GM12878 (cell line): ENCODE results near the gene RABGEF1. TPM values are rescaled to one million over a fixed set of nuclear protein-coding genes. Genes with fewer than 3 reads are reported as not detected.

Experiments
- ATAC-seq: fragments of 200-7000 bp; cut with Tn5 transposase; 3 replicates; pipeline ENCODE4 v1.9.1; 2020; ENCODE audit warnings: mild to moderate bottlenecking, moderate library complexity
- BruUV-seq: library from RNA; stranded (reverse); fragments of 400-500 nt; replicated peaks from 2 replicates; lab custom pipeline; 2021; lab: Mats Ljungman, UMichigan
- CTCF ChIA-PET: fragments of 300-600 bp; sonication (Branson Sonifier 250); formaldehyde crosslinking; extraction: SDS; loops from one replicate; lab custom pipeline; 2021; ENCODE audit warnings: inconsistent platforms; lab: Yijun Ruan, JAX
- POLR2A ChIA-PET: fragments of 350-600 bp; formaldehyde crosslinking; extraction: SDS; loops from one replicate; lab custom pipeline; 2021; ENCODE audit warnings: inconsistent platforms; lab: Charles Lee
- RAD21 ChIA-PET: fragments of 300-600 bp; sonication (Branson Sonifier 250); formaldehyde crosslinking; loops from one replicate; lab custom pipeline; 2023; ENCODE audit warnings: antibody characterized with exemption; ENCODE audit not compliant: unreplicated experiment; lab: Charles Lee
- SMC1A ChIA-PET: fragments of 300-600 bp; sonication (Branson Sonifier 250); formaldehyde crosslinking; loops from one replicate; lab custom pipeline; 2023; ENCODE audit not compliant: unreplicated experiment, uncharacterized antibody; lab: Charles Lee
- DNase-seq: peaks from one replicate; pipeline ENCODE4 v3.0.0-alpha.2; 2011; ENCODE audit warnings: low read depth, low spot score
- FAIRE-seq: peaks from 3 replicates; lab custom pipeline; 2011; peaks lifted over from hg19 to GRCh38; lab: Jason Lieb, UNC
- H2AFZ ChIP-seq: 2 replicates; pipeline ENCODE4 v1.6.0; 2011; ENCODE audit warnings: low read depth, low read length, control low read depth; ENCODE audit not compliant: control insufficient read depth
- H3K27ac ChIP-seq: 2 replicates; pipeline ENCODE4 v1.5.1; 2011; ENCODE audit warnings: control low read depth; ENCODE audit not compliant: control insufficient read depth, insufficient read depth
- H3K27me3 ChIP-seq, 2 experiments: replicated peaks in 1 of 2; 2 replicates each; pipeline versions ENCODE4 v1.6.0 to v1.6.1; 2011; ENCODE audit warnings: low read length in 1 of 2; ENCODE audit not compliant: control insufficient read depth in 2 of 2, insufficient read depth in 2 of 2
- H3K36me3 ChIP-seq, 2 experiments: 2 replicates each; pipeline ENCODE4 v1.5.1; 2011; ENCODE audit warnings: low read length in 1 of 2; ENCODE audit not compliant: control insufficient read depth in 2 of 2, insufficient read depth in 2 of 2
- H3K4me1 ChIP-seq: 2 replicates; pipeline ENCODE4 v1.6.1; 2011; ENCODE audit warnings: mild to moderate bottlenecking, low read length, moderate library complexity, mixed read lengths; ENCODE audit not compliant: control insufficient read depth, insufficient read depth
- H3K4me2 ChIP-seq: 2 replicates; pipeline ENCODE4 v1.6.0; 2011; ENCODE audit warnings: control low read depth; ENCODE audit not compliant: control insufficient read depth, insufficient read depth
- H3K4me3 ChIP-seq: fragments of 200-600 bp; sonication (generic); 2 replicates; pipeline ENCODE4 v1.5.1; 2016
- H3K79me2 ChIP-seq: 2 replicates; pipeline ENCODE4 v1.6.0; 2011; ENCODE audit warnings: low read length; ENCODE audit not compliant: control insufficient read depth, insufficient read depth
- H3K9ac ChIP-seq: 2 replicates; pipeline ENCODE4 v1.8.0; 2011; ENCODE audit warnings: low read length, control low read depth, mixed read lengths; ENCODE audit not compliant: control insufficient read depth, insufficient read depth
- H3K9me3 ChIP-seq: replicated peaks from 3 replicates; pipeline ENCODE4 v1.5.1; 2011; ENCODE audit warnings: mild to moderate bottlenecking, low read length; ENCODE audit not compliant: control insufficient read depth, insufficient read depth
- H4K20me1 ChIP-seq: 2 replicates; pipeline ENCODE4 v1.6.0; 2011; ENCODE audit not compliant: control insufficient read depth, insufficient read depth
- ATF7 ChIP-seq: fragments of 450-650 bp; IDR thresholded peaks from 2 replicates; pipeline ENCODE4 v1.6.1; 2016; ENCODE audit warnings: low read depth, mild to moderate bottlenecking
- BCL11A ChIP-seq: IDR thresholded peaks from 2 replicates; pipeline ENCODE4 v1.6.1; 2011; ENCODE audit warnings: low read depth, low read length
- BMI1 ChIP-seq: fragments of 450-650 bp; IDR thresholded peaks from 2 replicates; pipeline ENCODE4 v1.6.1; 2016; ENCODE audit warnings: mild to moderate bottlenecking, moderate library complexity, borderline replicate concordance
- CHD4 ChIP-seq: fragments of 200-600 bp; sonication (generic); IDR thresholded peaks from 2 replicates; pipeline ENCODE4 v1.6.1; 2016; ENCODE audit warnings: mild to moderate bottlenecking
- FOXK2 ChIP-seq: fragments of 450-650 bp; IDR thresholded peaks from 2 replicates; pipeline ENCODE4 v1.6.1; 2017; ENCODE audit warnings: mild to moderate bottlenecking, moderate library complexity
- IRF4 ChIP-seq: IDR thresholded peaks from 2 replicates; pipeline ENCODE4 v1.6.1; 2011; ENCODE audit warnings: low read depth, low read length
- KLF5 ChIP-seq: fragments of 450-650 bp; IDR thresholded peaks from 2 replicates; pipeline ENCODE4 v1.6.1; 2014; ENCODE audit warnings: mild to moderate bottlenecking; ENCODE audit not compliant: partially characterized antibody
- MYC ChIP-seq: IDR thresholded peaks from 2 replicates; pipeline ENCODE4 v1.6.1; 2011; ENCODE audit warnings: mild to moderate bottlenecking, low read length, moderate library complexity, inconsistent platforms; ENCODE audit not compliant: insufficient read depth, insufficient replicate concordance, insufficient read length, severe bottlenecking
- PKNOX1 ChIP-seq: fragments of 450-650 bp; IDR thresholded peaks from 2 replicates; pipeline ENCODE4 v1.6.1; 2016; ENCODE audit warnings: mild to moderate bottlenecking
- POLR2A ChIP-seq: IDR thresholded peaks from 2 replicates; pipeline ENCODE4 v1.6.1; 2011; ENCODE audit warnings: low read depth, mild to moderate bottlenecking, low read length
- POLR2AphosphoS5 ChIP-seq: IDR thresholded peaks from 2 replicates; pipeline ENCODE4 v1.6.1; 2011; ENCODE audit warnings: mild to moderate bottlenecking, low read length, inconsistent platforms
- RBBP5 ChIP-seq: fragments of 200-600 bp; sonication (generic); conservative IDR thresholded peaks from 2 replicates; pipeline ENCODE4 v1.6.1; 2016
- SMAD5 ChIP-seq: IDR thresholded peaks from 2 replicates; pipeline ENCODE4 v1.6.1; 2016; ENCODE audit warnings: antibody characterized with exemption, low read depth
- SREBF1 ChIP-seq: IDR thresholded peaks from 2 replicates; pipeline ENCODE4 v1.6.1; 2012; ENCODE audit warnings: mild to moderate bottlenecking, low read length
- WRNIP1 ChIP-seq: IDR thresholded peaks from 2 replicates; pipeline ENCODE4 v1.6.1; 2011; ENCODE audit warnings: low read depth, low read length, improper control_type of control experiment, borderline replicate concordance
- ZNF622 ChIP-seq: fragments of 450-650 bp; IDR thresholded peaks from 2 replicates; pipeline ENCODE4 v1.6.1; 2017; ENCODE audit warnings: mild to moderate bottlenecking, inconsistent platforms
- WGBS: methylation state at CpG from one replicate; pipeline ENCODE4 v1.1.6; 2016; ENCODE audit warnings: low lambda C conversion rate; ENCODE audit not compliant: insufficient replicate concordance, insufficient coverage; ENCODE audit errors: missing lambda C conversion rate; 5-methylcytosine and 5-hydroxymethylcytosine counted together
- in situ Hi-C: fragments of 300-500 bp; cut with MboI; formaldehyde crosslinking; loops from 9 replicates; pipeline ENCODE4 v1.14.3; 2018; ENCODE audit warnings: mixed read lengths
- intact Hi-C: fragments of 100-400 bp; cut with micrococcal nuclease; formaldehyde crosslinking; loops from one replicate; pipeline ENCODE4 v1.14.2; 2022; ENCODE audit not compliant: unreplicated experiment
- polyA plus RNA-seq, 11 experiments: library from polyadenylated mRNA; depleted of rRNA in 4 of 11; unstranded in 6 of 11; stranded (reverse) in 5 of 11; fragments of >200 nt; fragmentation: Nextera tagmentation in 4 of 11; fragmentation: Illumina TruSeq in 1 of 11; extraction: Ambion mirVana in 4 of 11; extraction: Trizol in 1 of 11; gene quantifications; 1 replicate in 1 of 11; 2 replicates in 10 of 11; pipeline versions ENCODE4 v1.2.1 to v1.2.3, GENCODE V29; 2011 to 2016; ENCODE audit warnings: inconsistent platforms in 2 of 11, missing spikeins in 2 of 11, low read depth in 1 of 11
- total RNA-seq, 4 experiments: library from RNA; depleted of rRNA in 3 of 4; stranded (reverse); fragments of >200 nt in 3 of 4; fragmentation: Illumina TruSeq in 1 of 4; extraction: Trizol in 1 of 4; gene quantifications; 2 replicates each; pipeline versions ENCODE4 v1.2.1 to v1.2.3, GENCODE V29; 2013 to 2021
- TF ChIP-seq, protein P1 (sequence below): IDR thresholded peaks from 2 replicates; pipeline ENCODE4 v1.6.1; 2011; ENCODE audit warnings: mild to moderate bottlenecking, low read depth, low read length, moderate library complexity; ENCODE audit not compliant: insufficient replicate concordance
- TF ChIP-seq, protein P2 (sequence below): fragments of 450-650 bp; IDR thresholded peaks from 2 replicates; pipeline ENCODE4 v1.6.1; 2017; ENCODE audit warnings: mild to moderate bottlenecking, moderate library complexity
- TF ChIP-seq, protein P3 (sequence below): IDR thresholded peaks from 2 replicates; pipeline ENCODE4 v1.6.1; 2011; ENCODE audit warnings: borderline replicate concordance, low read depth, mild to moderate bottlenecking, moderate library complexity, low read length; ENCODE audit not compliant: insufficient read depth, poor library complexity, severe bottlenecking

The RABGEF1 gene
- total and polyA plus RNA-seq, 10 of the 15 experiments (the other 5 are each of a cell fraction or from before 2014, with no cell fraction given) = 10.2 to 36.4 (median 26.1) TPM

GRCh38 chr7:66732439-66732838 is 8.1 kb upstream of the RABGEF1 start:
- no peak for FAIRE-seq
- WGBS = 29% methylated on average over 9 of the region's 9 CpGs
- H3K4me2 ChIP-seq = peak overlapping the region; percentile 40; the same call in 1 of the 2 replicates
- peaks cover 4% of the 10 kb centered on the region; the same call in 2 of the 3 replicates for H3K9me3 ChIP-seq
- ChIA-PET RAD21 (interaction anchor here (0.9 to 1.0 kb wide), 2 partner anchors 12 to 175 kb away, joined by 3 to 4 read pairs; no protein-coding TSS in a partner anchor), POLR2A (no interaction called here), SMC1A (interaction anchor here (1.4 kb wide), 1 partner anchor 12 kb away, joined by 4 read pairs; no protein-coding TSS in a partner anchor), CTCF (interaction anchor here (0.6 kb wide), 1 partner anchor 12 kb away, joined by 3 read pairs; no protein-coding TSS in a partner anchor)
- no TSS peak for BruUV-seq
- intact Hi-C loops = no loop called here
- no peaks in the 10 kb centered on the region for H3K27me3 ChIP-seq
- H3K27ac ChIP-seq = no peak overlapping the region
- no peaks in the 10 kb centered on the region for H3K36me3 ChIP-seq
- H3K9ac ChIP-seq = no peak overlapping the region
- in situ Hi-C loops = no loop called here
- H3K4me3 ChIP-seq = no peak overlapping the region
- H4K20me1 ChIP-seq = no peaks in the 10 kb centered on the region
- H3K4me1 ChIP-seq = peaks cover 18% of the 10 kb centered on the region
- peak; percentile 79 for ATAC-seq
- no peak overlapping the region for H2AFZ ChIP-seq
- no peak for DNase-seq
- H3K79me2 ChIP-seq = no peaks in the 10 kb centered on the region
- TF ChIP-seq MYC (no peak), ATF7 (no peak), BMI1 (no peak), WRNIP1 (no peak), RBBP5 (no peak), PKNOX1 (0 out of 2 replicates have a peak, but pooled peaks have one; percentile 8), ZNF622 (no peak), FOXK2 (no peak), IRF4 (no peak), BCL11A (no peak), CHD4 (no peak), SREBF1 (no peak), KLF5 (no peak), POLR2A (no peak), POLR2AphosphoS5 (no peak), SMAD5 (no peak)
- TF ChIP-seq, protein P1, sequence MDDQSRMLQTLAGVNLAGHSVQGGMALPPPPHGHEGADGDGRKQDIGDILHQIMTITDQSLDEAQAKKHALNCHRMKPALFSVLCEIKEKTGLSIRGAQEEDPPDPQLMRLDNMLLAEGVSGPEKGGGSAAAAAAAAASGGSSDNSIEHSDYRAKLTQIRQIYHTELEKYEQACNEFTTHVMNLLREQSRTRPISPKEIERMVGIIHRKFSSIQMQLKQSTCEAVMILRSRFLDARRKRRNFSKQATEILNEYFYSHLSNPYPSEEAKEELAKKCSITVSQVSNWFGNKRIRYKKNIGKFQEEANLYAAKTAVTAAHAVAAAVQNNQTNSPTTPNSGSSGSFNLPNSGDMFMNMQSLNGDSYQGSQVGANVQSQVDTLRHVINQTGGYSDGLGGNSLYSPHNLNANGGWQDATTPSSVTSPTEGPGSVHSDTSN = peak; percentile 25
- TF ChIP-seq, protein P2, sequence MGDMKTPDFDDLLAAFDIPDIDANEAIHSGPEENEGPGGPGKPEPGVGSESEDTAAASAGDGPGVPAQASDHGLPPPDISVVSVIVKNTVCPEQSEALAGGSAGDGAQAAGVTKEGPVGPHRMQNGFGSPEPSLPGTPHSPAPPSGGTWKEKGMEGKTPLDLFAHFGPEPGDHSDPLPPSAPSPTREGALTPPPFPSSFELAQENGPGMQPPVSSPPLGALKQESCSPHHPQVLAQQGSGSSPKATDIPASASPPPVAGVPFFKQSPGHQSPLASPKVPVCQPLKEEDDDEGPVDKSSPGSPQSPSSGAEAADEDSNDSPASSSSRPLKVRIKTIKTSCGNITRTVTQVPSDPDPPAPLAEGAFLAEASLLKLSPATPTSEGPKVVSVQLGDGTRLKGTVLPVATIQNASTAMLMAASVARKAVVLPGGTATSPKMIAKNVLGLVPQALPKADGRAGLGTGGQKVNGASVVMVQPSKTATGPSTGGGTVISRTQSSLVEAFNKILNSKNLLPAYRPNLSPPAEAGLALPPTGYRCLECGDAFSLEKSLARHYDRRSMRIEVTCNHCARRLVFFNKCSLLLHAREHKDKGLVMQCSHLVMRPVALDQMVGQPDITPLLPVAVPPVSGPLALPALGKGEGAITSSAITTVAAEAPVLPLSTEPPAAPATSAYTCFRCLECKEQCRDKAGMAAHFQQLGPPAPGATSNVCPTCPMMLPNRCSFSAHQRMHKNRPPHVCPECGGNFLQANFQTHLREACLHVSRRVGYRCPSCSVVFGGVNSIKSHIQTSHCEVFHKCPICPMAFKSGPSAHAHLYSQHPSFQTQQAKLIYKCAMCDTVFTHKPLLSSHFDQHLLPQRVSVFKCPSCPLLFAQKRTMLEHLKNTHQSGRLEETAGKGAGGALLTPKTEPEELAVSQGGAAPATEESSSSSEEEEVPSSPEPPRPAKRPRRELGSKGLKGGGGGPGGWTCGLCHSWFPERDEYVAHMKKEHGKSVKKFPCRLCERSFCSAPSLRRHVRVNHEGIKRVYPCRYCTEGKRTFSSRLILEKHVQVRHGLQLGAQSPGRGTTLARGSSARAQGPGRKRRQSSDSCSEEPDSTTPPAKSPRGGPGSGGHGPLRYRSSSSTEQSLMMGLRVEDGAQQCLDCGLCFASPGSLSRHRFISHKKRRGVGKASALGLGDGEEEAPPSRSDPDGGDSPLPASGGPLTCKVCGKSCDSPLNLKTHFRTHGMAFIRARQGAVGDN = no peak
- TF ChIP-seq, protein P3, sequence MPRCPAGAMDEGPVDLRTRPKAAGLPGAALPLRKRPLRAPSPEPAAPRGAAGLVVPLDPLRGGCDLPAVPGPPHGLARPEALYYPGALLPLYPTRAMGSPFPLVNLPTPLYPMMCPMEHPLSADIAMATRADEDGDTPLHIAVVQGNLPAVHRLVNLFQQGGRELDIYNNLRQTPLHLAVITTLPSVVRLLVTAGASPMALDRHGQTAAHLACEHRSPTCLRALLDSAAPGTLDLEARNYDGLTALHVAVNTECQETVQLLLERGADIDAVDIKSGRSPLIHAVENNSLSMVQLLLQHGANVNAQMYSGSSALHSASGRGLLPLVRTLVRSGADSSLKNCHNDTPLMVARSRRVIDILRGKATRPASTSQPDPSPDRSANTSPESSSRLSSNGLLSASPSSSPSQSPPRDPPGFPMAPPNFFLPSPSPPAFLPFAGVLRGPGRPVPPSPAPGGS = no peak
